Kidney glomerular epithelial cell (primary cell): ENCODE results near the gene RBMS1.

Experiments
- DNase-seq: peaks from one replicate; lab custom pipeline; 2025; lab: John Stamatoyannopoulos, UW

The RBMS1 gene

GRCh38 chr2:160253440-160254188 lies 240.0 kb downstream of the RBMS1 start:
- peak; percentile 58 for DNase-seq

- DNase-seq = no peak
These were observed 240.7 kb downstream of the RBMS1 start for GRCh38 chr2:160252900-160253299.

- DNase-seq = peak; percentile 86
These were observed 241.2 kb downstream of the RBMS1 start for GRCh38 chr2:160252278-160252887.

DNA sequence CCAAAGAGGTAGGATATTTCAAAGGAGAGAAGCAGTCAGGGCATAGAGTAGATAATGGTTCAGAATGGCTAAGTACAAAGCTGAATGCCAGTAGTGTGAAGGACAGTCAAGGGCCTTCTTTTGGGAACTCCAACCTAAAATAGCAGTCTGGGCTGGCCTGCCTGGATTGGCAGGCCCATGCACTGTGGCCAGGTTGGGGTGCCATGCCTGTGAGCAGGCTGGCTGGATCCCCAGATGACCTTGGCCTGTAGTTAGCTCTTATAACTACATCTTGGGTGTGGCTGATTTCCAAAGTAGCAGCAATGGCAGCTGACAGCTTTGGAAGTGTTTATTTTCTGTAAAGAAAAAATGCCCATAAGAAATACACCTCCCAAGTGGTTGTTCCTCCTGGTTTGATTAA lies 242.0 kb downstream of the RBMS1 start:
- DNase-seq = no peak

GRCh38 chr2:160249876-160250275 lies 243.7 kb downstream of the RBMS1 start:
- DNase-seq = no peak

- no peak for DNase-seq
These were observed 246.1 kb downstream of the RBMS1 start for GRCh38 chr2:160247296-160248035.

- DNase-seq = no peak
These were observed 247.3 kb downstream of the RBMS1 start for GRCh38 chr2:160246356-160246755.

DNA sequence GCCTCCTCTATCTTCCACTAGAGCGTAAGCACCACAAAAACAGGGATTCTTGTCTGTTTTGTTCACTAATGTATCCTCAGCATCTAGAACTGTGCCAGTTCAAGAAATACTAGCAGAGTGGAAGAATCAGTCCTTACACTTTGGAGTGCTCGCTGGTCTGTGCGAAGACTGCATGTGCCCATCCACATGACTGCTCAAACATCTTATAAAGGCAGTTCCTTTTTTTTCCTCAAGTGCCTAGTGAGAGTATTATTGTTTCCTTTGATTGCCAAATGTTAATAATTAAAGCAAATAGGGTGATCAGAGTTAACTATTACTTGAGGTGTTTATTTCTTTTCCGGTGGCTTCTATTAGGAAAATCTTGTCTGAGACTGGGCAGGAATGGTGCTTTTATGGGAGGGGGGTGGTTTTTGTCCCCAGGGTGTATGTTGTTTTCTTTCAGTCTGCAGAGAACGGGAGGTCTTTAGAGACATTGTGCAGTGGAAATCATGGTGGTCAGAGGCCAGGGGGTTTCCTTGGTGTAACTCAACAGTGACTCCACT lies 247.9 kb downstream of the RBMS1 start:
- peak; percentile 46 for DNase-seq

GRCh38 chr2:160242893-160243564 lies 250.6 kb downstream of the RBMS1 start:
- DNase-seq = no peak

- peak; percentile 83 for DNase-seq
These were observed 252.1 kb downstream of the RBMS1 start for GRCh38 chr2:160241251-160242137.

GRCh38 chr2:160239436-160239835 lies 254.2 kb downstream of the RBMS1 start:
- DNase-seq = no peak

GRCh38 chr2:160238392-160238791 lies 255.2 kb downstream of the RBMS1 start:
- no peak for DNase-seq

- DNase-seq = no peak
These were observed 260.6 kb downstream of the RBMS1 start for GRCh38 chr2:160232905-160233475.

- DNase-seq = peak; percentile 65
These were observed 264.0 kb downstream of the RBMS1 start for GRCh38 chr2:160229591-160229990.

GRCh38 chr2:160228141-160228917 lies 265.3 kb downstream of the RBMS1 start:
- DNase-seq = peak; percentile 98

DNA sequence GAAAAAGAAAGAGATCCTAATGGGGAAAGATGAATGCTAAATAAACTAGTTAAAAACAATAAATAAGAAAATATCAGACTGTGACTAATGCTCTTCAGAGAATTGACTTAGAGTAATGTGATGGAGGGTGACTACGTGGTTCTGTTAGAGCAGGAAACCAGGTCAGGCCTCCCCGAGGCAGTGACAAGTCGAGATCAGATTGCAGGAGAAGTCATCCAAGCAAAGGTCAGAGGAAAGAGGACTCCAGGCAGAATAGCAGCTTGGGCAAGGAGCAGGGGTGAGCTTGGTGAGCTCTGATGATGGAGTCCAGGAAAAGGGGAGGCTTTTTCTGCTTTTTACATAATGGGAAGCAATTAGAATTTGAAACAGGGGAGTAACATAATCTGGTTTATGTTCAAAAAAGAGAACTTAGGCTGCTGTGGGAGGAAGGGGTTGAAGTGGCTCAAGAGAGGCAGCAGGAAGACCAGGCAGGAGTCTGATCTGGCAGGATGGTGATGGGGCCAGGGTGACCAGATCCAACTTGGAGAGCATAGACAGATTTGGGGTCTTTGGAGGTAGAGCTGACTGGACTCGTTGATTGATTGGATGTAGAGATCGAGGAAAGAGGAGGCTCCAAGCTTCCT lies 266.2 kb downstream of the RBMS1 start:
- peak; percentile 88 for DNase-seq

GRCh38 chr2:160226367-160226766 lies 267.2 kb downstream of the RBMS1 start:
- DNase-seq = no peak

DNA sequence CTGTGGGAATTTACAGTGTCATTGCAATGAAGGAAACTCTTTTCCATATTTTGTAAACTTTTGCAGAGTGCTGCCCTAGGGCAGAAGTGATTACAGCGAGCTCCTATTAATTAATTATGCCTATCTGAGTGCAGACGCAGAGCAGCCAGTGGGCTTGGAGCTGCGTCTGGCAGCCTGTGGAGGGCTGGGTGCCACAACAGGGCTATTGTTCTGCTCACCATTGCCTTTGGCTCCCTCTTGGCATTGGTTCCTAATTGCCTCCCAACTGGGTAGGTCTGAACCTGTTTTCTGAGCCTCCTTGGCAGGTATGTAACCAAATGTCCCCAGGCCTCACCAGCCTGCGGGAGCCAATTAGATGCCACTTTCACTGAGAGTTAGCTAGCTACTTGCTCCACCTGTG lies 267.9 kb downstream of the RBMS1 start:
- DNase-seq = no peak

DNA sequence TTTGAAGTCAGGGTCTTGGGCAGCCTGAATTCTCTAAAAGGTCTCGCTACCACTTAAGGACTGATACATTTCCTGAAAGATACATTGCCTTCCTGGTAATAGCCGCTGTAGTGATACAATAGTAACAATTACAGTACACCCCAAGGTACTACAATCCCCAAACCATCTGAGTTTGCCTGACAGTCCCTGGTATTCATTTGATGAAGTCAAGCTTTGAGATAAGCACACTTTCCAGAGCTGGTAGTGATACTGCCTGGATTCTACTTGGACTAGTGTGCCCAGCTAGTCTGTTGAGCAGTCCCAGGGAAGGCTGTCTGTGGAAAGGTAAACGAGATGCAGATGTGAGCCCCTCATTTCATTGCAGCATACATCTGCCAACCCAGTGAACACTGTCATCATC lies 269.1 kb downstream of the RBMS1 start:
- no peak for DNase-seq

GRCh38 chr2:160224060-160224459 lies 269.5 kb downstream of the RBMS1 start:
- peak; percentile 95 for DNase-seq
